ENCODE data around the gene TSSK2.

Gene TSSK2

DNA sequence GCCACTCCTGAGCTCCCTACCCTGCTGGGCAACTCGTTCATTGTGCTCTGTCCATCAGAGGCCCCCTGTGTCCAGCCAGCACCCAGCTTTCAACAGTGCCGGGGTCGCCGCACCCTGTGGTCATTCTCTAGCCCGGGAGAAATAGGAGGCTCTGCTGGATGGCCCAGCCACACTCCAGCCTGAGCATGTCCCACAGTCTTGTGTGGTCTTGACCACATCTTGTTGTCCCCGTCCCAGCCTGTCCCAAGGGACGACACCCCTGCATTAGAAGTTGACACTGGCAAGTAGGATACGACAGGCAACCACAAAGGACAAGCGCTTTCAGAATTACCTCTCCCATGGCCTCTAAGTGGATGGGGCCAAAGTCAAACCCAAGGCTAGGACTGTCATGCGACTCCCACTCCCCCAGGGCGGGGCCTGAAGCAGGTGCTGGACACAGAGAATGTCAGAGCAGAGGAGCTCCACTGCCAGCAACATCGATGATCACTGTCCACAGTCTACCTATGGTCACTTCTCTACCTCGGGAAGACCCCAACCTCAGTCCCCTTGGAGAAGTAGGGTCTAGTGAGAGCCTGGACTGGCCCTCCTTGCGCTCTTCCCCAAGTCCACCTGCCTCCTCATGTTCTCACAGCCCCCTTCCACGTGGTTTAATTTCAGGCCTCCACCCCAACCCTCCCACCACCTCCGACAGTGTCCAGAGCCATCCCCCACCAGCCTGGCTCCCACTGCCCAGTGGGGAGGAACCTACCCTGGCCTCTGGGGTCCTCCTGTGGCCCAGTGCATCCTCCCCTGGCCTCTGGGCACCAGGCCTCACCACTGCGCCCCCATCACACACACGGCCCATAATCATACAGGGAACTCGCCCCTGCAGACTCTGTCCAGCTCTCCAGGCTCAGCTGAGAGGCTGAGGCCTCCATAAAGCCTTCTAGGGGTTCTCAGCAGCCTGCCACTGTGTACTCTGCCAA, 4.5 kb upstream of the TSSK2 start:
- H3K27ac ChIP-seq: no peak overlapping the region
- TF ChIP-seq CTCF (IDR thresholded peaks at IDR 0.05): no peak
- TF ChIP-seq ZFX (IDR thresholded peaks at IDR 0.05; ENCODE audit: borderline replicate concordance): no peak

DNA sequence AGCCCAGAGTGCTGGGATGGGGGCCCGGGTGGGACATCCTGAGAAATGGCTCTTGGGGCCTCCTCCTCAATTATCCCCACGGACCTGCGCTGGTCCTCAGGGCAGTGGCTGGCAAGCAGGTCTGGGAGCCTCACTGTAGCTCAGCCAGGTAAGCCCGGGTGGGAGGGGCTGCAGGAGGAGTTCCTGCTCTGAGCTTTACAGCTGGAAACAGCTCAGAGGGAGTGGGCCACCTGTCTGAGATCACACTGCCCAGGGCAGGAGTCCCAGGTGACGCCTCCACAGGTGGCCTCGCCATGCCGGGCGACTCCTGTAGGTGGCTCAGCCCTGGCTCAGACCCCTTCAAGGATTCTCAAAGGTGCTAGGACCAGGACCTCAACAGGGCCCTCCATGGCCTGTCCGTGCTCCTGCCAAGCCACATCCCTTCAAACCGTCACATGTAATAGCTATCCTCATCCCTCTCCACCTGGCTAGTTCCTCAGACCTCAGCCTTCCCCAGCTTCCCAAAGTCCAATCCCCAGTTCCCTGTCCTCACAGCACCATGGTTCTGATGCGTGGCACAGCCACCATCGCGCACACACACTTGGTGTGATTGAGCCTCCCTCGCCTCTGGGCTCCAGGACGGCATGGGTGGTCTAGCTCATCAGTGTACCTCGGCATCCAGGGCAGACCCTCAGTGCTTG, 3.6 kb upstream of the TSSK2 start:
- TF ChIP-seq CTCF (IDR thresholded peaks at IDR 0.05) (no peak), ZFX (IDR thresholded peaks at IDR 0.05; ENCODE audit: borderline replicate concordance) (no peak)
- H3K27ac ChIP-seq: no peak overlapping the region

- TF ChIP-seq CTCF (IDR thresholded peaks at IDR 0.05) (no peak), ZFX (IDR thresholded peaks at IDR 0.05; ENCODE audit: borderline replicate concordance) (no peak)
- no peak overlapping the region for H3K27ac ChIP-seq
These were observed 3.1 kb upstream of the TSSK2 start for GRCh38 chr22:19128009-19128401.

DNA sequence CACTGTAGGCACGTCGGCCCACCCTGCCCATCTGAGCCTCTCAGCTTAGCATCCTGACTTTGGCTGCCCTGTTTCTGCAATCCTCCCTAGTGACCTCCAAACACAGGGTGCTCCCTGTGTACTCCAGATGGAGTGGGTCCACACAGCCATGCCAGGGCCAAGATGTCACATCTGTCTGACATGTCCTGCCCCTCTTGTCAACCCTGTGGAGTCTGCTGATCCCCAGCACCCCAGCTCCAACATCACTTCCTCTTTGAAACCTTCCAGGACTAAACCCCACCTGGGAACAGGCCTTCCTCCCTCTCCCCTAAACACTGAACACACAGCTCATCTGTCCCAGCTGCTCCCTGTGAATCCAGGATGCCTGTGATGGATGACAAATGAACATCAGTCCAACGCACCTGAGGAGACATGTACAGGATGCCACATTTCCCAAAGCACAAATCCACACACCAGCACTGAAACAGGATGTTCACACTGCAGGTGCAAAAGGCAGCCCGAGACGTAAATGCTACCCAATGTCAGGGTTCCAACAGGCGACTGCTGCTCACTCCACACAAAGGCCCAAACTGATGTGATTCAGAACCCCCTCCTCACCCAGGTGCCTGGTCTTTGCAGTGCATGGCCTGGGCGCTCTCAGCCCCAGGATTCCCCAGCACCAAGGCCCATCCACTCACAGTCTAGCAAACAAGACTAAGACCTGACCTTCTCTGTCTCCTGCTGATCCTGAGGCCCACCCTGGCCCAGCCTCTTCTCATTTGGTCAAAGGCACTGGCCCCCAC, 2.0 kb upstream of the TSSK2 start:
- H3K27ac ChIP-seq: no peak overlapping the region
- TF ChIP-seq ZFX (IDR thresholded peaks at IDR 0.05; ENCODE audit: borderline replicate concordance): no peak
- TF ChIP-seq CTCF (IDR thresholded peaks at IDR 0.05): no peak

GRCh38 chr22:19129871-19130270, 1.2 kb upstream of the TSSK2 start:
- TF ChIP-seq CTCF (IDR thresholded peaks at IDR 0.05): no peak
- no peak for TF ChIP-seq ZFX (IDR thresholded peaks at IDR 0.05; ENCODE audit: borderline replicate concordance)
- no peak overlapping the region for H3K27ac ChIP-seq

DNA sequence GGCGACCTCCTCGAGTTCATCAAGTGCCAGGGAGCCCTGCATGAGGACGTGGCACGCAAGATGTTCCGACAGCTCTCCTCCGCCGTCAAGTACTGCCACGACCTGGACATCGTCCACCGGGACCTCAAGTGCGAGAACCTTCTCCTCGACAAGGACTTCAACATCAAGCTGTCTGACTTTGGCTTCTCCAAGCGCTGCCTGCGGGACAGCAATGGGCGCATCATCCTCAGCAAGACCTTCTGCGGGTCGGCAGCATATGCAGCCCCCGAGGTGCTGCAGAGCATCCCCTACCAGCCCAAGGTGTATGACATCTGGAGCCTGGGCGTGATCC, 542 bp downstream of the TSSK2 start:
- no peak overlapping the region for H3K27ac ChIP-seq
- TF ChIP-seq CTCF (IDR thresholded peaks at IDR 0.05) (no peak), ZFX (IDR thresholded peaks at IDR 0.05; ENCODE audit: borderline replicate concordance) (no peak)

Measured in 22Rv1 (cell line).